Stimulated activated CD4-positive, alpha-beta T cell treated with anti-CD3 and anti-CD28 coated beads, Interleukin-1b, Interleukin-23, amount 100 ng/mL, for 4 hours (primary cell): ENCODE results near the gene ARHGEF40.
"Not testable (repeated sequence)": the region's sequence is repeated elsewhere in the genome, so short reads cannot be mapped to it uniquely, and the experiment has no call there.

Experiments used
- DNase-seq, 2 donors: peaks; one replicate each; pipeline ENCODE4 v3.0.0-alpha.2; 2020; ENCODE audit warnings: low read depth in 2 of 2

The ARHGEF40 gene

GRCh38 chr14:21039585-21040369 lies 30.3 kb upstream of the ARHGEF40 start:
- DNase-seq, result peak in 1 of 2 donors; percentile 13

- no peak for DNase-seq
Measured at GRCh38 chr14:21040370-21040925, 29.7 kb upstream of the ARHGEF40 start.

DNA sequence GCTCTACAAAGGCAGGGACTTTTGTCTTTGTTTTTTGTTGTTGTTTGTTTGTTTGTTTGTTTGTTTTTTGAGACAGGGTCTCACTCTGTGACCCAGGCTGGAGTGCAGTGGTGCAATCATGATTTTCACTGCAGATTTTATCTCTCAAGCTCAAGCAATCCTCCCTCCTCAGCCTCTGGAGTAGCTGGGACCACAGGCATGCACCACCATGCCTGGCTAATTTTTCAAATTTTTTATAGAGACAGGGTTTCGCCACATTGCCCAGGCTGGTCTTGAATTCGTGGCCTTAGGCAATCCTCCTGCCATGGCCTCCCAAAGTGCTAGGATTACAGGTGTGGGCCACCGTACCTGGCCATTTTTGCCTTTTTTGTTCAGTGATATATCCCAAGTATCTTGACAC lies 29.2 kb upstream of the ARHGEF40 start:
- DNase-seq, result not testable (repeated sequence)

DNA sequence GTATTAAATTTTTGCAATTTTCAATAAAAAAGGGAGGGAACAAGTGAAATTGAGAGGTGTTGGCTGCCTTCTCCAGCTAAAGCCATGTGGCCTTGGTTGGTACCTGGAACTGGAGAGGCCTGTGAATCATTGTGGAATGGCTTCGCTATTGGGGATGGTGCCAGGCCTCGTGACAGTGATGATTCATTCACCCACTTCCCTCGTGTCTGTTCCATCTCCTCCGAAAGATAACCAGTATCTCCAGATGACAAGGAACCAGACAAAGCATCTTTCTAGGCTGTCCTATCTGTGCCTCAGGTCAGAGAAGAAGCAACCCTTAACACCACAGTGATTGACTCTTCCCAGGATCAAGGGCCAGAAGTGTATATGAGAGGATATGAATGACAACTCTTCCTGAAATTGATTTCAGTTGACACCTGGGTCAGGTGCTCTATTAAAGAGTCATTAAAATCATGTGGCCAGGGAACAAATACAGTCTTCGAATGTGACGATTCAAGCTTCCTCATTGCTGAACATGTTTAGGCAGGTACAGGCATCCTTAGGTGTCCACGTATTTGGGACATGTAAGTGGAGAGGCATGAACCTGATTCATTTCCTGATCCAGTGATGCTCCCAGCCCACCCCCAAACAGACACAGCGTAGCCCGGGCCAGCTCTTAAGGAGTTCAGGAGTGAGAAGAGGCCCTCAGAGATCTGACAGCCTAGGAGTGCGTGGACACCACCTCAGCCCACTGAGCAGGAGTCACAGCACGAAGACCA lies 28.2 kb upstream of the ARHGEF40 start, which contains the start of gene RNASE7:
Gene RNASE7 (plus strand): TSS at position 687 of the 758 bp plus-strand sequence. CDS start 631 bp downstream, outside the sequence.
- DNase-seq, result no peak

DNA sequence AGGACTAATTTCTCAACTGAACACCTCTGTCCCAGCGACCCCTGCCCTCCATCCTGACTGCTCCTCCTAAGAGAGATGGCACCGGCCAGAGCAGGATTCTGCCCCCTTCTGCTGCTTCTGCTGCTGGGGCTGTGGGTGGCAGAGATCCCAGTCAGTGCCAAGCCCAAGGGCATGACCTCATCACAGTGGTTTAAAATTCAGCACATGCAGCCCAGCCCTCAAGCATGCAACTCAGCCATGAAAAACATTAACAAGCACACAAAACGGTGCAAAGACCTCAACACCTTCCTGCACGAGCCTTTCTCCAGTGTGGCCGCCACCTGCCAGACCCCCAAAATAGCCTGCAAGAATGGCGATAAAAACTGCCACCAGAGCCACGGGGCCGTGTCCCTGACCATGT lies 27.2 kb upstream of the ARHGEF40 start:
- DNase-seq, result no peak

GRCh38 chr14:21043387-21043973 lies 26.6 kb upstream of the ARHGEF40 start:
- DNase-seq, result no peak

DNA sequence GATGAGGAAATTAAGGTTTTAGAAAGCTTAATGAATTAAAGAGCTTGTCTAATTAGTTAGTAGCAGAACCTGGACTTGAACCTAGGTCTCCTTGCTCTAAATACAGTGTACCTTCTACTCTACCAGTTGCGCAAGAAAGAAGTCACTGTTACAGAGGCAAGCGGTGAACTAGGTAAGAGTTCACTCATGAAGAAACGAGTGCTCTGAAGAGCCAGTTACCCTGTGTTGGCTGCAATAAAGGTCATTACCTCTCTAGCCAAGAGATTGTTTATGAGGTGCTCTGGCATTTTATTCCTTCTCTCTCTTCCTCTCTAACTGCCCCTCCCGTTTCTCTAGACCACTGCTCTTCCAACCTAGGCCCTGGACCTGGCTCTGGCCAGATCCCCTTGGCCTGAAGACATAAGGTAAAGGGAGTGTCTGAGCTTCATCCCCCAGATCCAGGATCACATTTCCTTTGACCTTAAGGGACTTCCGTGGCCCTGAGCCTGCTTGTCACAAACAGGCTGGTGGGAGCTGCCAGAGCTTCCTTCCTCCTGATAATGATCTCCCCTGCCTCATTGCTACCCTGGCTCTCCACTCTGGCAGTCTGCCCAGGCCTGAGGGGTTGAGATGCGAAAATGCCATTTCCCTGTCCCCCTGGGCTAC lies 26.0 kb upstream of the ARHGEF40 start:
- DNase-seq, result no peak

- DNase-seq, result no peak
Measured at GRCh38 chr14:21047378-21047781, 22.7 kb upstream of the ARHGEF40 start.

DNA sequence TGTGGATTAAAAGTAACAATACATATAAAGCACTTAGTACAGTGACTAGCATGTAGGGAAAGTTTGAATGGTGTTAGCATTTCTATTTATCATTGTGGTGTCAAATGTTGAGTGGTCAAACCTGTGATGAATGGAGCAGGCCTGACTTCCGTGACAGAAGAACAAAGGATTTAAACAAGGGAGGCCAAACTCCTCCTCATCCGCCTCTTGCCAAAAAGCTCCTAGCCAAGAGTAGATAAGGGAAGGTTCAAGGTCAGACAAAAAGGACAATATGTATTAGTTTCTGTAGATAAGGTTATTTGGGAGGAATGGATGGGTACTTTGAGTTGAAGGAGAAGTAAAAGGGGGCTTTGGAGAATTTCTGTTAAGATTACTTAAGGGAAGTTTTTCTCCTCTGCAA lies 21.5 kb upstream of the ARHGEF40 start:
- DNase-seq, result no peak

- no peak for DNase-seq
Measured at GRCh38 chr14:21049271-21049673, 20.8 kb upstream of the ARHGEF40 start.

- DNase-seq, result no peak
Measured at GRCh38 chr14:21050597-21050996, 19.5 kb upstream of the ARHGEF40 start.

DNA sequence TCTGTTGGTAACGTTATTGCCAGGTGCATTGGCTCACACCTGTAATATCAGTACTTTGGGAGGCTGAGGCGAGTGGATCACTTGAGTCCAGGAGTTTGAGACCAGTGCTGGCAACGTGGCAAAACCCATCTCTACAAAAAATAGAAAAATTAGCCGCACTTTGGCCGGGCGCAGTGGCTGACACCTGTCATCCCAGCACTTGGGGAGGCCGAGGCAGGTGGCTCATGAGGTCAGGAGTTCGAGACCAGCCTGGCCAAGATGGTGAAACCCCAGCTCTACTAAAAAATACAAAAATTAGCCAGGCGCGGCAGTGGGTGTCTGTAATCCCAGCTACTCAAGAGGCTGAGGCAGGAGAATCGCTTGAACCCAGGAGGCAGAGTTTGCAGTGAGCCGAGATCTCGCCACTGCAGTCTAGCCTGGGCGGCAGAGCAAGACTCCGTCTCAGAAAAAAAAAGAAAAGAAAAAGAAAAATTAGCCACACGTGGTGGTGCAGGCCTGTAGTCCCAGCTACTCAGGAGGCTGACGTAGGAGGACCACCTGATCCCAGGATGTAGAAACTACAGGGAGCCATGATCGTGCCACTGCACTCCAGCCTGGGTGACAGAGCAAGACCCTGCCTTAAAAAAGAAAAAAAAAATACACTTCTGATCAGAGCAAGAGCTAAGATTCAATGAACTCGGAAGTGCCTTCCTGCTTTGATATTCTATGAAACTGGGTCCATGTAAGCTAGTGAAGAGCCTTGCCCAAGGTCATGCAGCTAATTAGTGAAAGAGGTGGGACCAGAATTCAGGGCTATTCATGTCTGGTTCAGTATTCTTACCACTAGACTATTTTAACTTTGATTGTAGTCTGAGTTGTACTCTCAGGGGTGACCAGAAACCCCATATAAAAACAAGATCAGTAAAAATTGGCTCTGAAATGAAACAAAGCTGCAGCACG lies 16.7 kb upstream of the ARHGEF40 start:
- no peak for DNase-seq

DNA sequence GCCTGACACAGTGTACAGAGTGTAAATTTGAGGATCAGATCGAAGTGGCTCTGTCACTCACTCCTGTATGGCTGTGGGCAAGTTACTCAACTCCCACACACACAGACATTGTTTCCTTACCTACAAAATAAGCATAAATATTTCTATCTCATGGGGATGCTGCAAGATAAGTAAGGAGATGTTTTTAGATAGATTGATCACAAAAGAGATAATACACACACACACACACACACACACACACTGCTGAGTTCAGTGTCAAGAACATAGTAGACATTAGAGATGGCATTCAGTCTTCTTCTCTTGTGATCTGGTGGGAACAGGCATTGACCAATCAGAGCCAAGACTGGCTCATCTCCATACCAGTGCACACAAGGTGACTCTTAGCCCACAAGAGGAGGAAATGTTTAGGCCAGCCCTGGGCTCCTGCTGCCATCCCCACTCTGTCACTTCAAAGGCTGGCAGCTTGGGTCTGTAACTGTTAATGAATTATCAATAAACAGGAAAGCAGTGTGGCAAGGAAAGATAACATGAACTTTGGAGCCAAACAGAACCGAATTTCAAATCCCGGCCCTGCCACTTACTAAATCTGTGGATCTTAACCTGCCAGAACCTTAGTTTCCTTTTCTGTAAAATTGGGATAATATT lies 15.9 kb upstream of the ARHGEF40 start:
- DNase-seq, result no peak

DNA sequence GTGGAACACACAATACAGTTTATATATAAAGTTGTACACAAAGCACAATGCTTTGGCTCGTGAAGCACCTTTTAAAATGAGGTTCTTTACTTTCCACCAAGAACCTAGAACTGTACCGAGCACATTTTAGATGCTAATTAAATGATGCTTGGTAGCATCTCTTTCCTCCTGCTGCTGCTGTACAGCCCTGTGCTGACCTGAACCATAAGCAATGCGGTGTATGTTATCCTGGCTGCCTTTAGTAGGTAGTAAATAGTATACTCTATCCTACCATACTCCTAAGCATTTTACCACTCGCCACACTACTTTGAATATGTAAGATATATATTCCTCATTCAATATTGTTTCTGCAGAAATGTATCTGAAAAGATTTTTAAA lies 15.3 kb upstream of the ARHGEF40 start:
- DNase-seq, result no peak

DNA sequence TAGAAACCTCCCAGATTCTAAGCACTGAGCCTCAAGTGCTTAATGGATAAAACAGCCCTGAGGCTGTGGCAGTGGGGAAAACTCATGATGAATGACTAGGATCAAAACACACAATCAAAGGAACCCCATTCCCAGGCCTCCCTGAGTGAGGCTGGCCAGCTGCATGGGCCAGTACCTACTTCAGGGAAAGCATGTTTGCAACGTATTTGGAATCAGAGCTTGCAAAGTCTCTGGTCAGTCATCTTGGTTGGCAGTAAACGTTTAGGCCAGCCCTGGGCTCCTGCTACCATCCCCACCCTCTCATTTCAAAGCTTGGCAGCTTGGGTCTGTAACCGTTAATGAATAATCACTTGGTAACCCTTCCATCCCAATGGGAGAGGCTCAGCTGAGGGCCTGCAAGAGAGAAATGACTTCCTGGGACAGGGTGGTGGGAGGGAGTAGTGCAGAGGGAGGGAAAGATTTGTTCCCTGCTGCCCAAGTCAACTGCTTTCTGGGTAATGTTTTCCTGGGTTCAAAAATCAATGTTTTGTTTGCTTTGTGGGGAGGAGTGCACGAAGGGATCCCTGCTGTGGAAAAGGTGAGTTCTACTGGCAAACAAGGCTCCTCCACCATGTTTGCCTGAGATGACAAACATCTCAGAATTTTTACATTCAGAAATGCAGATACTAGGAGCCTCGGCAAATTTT lies 14.5 kb upstream of the ARHGEF40 start:
- no peak for DNase-seq

- no peak for DNase-seq
Measured at GRCh38 chr14:21056520-21057163, 13.5 kb upstream of the ARHGEF40 start.

GRCh38 chr14:21057803-21058675 lies 12.1 kb upstream of the ARHGEF40 start, which contains the start of gene RNASE8:
RNASE8 (plus strand) TSS chr14:21057822; CDS start chr14:21057893, 71 bp downstream.
- no peak for DNase-seq

GRCh38 chr14:21058903-21059302 lies 11.2 kb upstream of the ARHGEF40 start:
- DNase-seq, result no peak
